GM19395 (cell line): ENCODE measurements around the gene LONP1.
"Not testable (repeated sequence)": the region's sequence is repeated elsewhere in the genome, so short reads cannot be mapped to it uniquely, and the experiment has no call there.

Source experiments
- ATAC-seq: cut with Tn5 transposase; IDR thresholded peaks from one replicate; pipeline ENCODE4 v1.9.1; 2021; ENCODE audit warnings: mild to moderate bottlenecking, moderate library complexity; ENCODE audit not compliant: unreplicated experiment

Gene LONP1

DNA sequence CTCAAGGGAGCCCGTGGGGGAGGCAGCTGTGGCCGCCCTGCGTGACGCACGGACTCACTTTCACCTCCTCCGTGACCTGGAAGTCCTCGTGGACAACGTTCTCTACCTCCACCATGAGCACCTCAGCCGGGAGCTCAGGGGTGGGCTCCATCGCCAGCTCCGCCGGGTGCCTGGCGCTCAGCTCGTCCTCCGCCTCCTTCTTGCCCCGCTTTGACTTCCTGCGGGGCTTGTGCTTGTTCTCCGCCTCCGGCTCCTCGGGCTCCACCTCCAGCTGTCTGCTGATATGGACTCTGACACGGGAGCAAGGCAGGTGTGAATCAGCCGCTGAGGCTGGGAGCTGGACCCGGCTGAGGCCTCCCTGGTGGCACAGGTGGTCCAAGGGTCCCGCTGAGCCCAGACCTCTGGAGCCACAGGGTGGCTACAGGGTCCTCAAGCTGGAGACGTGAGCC, 8.2 kb downstream of the LONP1 start:
- no peak for ATAC-seq

DNA sequence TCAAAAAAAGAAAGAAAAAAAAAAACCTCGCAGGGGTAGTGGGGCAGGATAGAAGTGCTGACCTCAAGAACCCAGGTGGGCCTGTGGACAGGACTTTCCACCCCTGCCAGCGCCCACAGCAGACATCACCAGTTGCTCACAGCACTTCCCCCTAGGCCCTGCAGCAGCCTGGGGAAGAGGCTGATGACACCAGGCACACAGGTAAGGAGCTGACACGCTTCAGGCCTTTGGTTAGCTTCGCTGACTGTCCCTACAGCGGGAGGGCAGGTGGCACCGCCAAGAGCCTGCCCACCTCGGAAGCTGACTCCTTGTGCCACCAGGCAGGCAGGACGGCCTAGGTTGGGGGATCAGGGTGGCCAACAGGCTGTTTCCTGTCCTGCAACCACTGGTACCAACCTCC, 8.9 kb downstream of the LONP1 start:
- ATAC-seq: no peak

DNA sequence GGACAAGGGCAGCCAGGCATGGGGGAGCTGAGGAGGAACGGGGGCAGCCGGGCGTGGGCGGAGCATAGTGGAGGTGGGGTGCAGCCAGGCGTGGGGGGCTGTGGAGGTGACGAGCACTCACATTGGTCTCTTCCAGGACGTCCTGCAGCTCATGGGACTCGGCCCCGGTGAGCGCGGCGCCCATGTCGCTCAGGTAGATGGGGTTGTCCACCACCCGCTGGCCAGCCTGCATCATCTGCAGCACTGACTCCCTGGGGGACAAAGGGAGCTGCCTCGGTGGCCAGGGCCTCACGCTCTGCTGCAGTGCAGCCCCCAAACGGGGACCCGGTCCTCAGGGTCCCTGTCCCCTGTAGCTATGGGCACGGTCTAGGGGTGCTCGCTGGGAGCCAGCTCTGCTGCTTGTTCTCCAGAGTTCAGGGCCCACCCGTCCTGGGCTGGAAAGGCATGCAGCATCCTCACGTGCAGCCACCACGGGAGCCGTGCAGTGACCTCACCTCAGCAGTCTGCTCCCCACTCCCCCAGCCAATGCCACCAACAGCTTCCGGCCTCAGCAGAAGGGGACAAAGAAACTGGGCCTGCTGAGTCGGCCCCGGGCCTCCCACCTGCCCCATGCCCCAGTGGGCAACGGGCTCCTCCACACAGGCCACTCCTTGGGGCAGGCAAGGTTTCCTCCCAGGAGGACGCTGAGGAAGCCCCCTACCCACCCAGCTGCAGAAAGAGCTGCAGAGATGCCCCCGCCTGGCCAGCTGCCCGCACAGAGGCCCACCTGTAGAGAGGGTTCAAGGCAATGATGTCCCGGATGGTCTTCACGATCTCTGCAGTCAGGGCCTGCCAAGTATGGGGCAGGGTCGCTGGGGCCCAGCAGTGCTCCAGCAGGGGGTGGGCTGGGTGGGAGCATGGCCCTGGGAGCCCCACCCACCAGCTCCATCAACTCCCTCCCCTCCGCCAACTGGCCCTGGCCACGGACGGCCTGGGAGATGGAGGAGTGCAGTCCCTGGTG, 12.1 kb downstream of the LONP1 start:
- ATAC-seq: no peak

DNA sequence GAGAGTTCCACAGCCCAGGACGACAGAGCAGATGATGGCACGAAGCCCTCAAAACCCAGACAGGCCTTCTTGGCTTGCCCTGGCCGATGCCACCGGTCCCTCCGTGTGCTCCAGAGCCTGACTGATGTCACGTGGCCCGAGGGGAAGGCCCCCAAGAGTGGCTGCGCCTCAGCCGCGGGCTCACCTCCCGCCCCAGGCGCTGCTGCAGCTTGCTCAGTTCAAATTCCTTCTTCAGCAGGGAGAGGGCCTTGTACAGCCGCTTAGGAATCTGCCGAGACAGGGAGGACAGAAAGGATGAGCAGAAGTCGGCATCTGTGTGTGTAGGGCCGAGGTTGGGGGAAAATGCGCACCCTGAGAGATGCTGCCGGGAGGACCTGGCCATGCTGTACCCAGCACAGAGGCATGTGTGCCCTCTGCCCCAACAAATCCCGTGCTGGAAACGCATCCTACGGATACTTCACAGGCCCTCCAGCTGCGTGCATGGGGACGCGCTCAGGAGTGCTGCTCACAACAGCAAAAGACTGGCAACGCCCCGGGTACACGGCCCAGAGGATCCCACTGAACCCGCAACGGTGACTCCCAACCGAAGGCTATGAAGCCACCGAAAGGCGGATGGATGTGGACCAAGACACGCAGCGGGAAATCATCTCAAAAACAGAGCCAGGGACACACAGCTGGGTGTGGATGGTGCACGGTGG, 12.9 kb downstream of the LONP1 start:
- ATAC-seq: no peak

DNA sequence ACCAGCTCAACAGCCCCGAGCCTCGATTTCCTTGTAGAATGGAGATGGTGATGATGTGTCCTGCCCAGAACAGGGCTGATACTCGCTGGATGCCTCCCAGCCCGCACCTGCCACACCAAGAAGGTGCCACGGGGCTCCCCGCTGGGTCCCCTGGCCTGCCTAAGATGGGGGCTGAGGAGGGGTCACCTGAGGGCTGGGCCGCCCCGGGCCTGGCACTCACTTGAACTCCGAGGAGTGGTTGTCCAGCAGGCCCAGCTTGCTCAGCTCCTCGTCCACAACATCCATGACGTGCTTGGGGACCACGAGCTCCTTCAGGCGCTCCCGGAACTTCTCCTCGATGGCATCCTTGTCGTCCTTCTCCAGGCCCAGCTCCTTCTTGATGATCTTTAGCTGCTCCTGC, 14.4 kb downstream of the LONP1 start:
- ATAC-seq: no peak

DNA sequence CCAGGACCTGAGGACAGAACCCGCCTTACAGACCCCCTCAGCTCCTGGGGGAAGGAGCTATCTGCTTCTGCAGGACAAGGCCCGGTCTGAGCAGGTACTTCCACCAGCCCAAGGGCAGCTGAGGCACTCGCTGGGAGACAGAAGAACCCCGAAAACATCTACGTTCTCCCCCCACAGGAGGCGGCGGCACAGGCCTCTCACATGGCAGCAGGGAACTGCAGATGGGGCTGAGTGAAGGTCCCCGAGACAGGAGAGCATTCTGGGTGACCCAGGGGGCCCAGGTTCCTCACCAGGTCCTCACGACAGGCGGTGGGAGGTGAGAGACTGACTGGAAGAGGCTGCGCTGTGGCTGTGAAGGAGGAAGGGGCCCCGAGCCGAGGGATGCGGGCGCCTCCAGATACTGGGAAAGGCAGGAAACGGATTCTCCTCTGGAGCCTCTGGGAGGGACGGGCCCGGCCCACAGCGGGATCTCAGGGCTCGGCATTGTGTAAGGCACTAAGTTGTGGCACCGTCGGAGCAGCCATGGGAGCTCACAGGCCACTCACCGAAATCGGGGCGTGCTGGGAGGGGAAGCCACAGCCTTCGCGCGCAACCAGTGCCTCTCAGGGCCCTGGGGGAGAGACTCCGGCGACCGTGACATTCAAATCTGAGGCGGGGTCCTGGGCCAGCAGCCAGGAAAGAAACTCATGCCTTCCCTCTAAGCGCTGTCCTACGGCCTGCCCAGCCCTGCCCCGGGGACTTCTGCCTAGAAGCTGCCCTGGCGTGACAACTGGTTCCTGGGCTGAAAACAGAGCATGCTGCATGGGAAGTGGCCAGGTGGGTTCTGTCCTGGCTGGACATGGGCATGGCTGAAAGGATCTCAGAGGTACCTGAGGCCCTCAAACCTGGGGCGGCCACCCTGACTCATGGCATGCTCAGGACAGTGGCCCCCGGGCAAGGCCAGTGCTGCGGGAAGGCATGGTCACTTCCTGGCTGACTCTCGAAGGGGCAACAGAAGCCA, 15.8 kb downstream of the LONP1 start:
- ATAC-seq: no peak

DNA sequence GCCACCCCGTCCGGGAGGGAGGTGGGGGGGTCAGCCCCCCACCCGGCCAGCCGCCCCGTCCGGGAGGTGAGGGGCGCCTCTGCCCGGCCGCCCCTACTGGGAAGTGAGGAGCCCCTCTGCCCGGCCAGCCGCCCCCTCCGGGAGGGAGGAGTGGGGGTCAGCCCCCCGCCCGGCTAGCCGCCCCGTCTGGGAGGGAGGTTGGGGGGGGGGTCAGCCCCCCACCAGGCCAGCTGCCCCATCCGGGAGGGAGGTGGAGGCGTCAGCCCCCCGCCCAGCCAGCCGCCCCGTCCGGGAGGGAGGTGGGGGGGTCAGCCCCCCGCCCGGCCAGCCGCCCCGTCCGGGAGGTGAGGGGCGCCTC, 17.9 kb downstream of the LONP1 start:
- not testable (repeated sequence) for ATAC-seq

DNA sequence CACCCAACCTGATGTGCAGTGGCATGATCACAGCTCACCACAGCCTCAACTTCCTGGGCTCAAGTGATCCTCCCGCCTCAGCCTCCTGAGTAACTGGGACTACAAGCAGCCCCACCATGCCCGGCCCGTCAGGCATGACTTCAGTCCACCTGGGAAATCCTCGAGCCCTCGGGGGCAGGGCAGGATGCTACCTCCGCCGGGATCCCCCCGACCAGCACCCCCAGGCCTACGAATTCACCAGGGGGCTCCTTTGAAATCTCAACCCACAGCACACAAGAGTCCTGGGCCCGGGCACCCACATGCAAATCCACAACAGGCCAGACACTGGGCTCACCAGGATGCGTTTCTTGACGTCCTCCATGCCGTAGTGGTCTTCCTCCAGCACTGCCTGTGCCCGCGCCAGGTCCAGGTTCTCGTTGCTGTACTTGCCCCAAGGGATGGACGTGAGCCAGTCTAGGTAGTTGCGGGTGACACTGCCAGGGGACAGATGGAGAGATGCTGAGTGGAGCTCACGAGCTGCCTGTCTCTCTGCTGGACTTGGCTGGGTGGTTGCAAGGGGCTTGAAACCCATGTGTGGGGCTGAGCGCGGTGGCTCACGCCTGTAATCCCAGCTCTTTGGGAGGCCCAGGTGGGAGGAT, 19.4 kb downstream of the LONP1 start:
- ATAC-seq: no peak

DNA sequence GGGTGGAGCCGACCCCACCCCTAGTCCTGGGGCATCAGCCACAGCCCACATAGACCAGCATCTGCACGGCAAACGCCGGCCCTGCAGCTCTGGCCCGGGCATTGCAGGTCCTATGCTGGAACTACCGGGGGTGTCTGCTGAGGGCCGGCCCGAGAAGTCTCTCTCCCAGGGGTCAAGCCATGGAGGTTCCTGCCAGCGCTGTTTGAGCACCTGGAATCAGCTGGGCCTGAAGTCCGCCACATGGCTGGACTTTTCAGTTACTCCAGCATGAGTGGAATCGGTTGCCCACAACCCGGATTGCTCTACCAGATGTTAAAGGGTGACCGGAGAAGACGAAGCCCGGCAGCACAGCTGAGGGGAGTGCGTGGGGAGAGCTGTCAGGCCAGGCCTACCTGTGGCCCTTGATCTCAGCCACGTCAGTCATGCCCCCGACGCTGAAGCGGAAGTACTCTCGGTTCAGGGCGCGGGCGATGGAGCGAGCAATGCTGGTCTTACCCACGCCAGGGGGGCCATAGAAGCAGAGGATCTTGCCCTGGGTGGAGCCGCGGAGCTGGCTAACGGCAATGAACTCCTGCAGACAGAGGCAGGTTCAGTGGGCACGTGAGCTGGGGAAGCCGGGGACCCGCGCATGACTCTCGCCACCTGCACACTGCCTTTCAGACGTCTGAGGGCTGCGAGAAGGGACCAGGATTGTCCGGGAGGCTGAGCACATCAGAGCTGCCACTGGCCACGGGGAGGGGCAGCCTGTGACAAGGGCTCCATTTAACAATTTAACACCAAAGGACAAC, 21.1 kb downstream of the LONP1 start:
- ATAC-seq: no peak

DNA sequence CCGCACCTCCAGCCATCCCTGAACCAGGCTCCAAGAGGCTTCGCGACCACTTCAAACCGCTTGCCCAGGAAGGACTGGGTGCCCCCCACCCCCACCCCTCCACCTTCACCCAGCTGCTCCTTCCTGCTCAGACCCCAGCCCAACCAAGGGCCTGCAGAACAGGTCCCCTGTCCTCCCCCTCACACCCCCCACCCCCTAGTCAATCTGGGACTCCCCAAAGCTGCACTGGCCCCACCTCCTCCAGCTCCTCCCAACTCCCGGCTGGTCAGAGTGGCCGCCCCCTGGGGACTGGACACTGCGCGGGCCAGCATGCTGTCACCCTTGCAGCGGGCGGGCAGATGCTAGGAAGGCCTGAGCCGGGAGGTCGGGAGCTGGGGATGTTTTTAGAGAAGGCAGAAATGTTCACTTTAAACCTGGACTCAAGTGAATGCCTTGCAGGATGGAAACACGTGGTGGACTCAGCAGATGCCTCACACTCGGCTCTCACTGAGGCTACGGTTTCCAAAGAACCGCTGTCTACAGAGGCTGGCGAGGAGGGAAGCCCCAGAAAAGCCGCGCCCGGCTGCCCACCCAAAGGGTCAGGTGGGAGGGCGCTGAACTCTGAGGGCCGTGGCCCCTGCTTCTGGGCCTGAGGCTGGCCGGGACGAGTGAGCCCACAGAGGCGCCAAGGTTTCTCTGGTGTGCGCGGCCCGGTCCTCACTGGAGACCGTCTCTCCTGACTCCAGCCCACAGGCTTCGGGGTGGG, 21.9 kb downstream of the LONP1 start:
- no peak for ATAC-seq

DNA sequence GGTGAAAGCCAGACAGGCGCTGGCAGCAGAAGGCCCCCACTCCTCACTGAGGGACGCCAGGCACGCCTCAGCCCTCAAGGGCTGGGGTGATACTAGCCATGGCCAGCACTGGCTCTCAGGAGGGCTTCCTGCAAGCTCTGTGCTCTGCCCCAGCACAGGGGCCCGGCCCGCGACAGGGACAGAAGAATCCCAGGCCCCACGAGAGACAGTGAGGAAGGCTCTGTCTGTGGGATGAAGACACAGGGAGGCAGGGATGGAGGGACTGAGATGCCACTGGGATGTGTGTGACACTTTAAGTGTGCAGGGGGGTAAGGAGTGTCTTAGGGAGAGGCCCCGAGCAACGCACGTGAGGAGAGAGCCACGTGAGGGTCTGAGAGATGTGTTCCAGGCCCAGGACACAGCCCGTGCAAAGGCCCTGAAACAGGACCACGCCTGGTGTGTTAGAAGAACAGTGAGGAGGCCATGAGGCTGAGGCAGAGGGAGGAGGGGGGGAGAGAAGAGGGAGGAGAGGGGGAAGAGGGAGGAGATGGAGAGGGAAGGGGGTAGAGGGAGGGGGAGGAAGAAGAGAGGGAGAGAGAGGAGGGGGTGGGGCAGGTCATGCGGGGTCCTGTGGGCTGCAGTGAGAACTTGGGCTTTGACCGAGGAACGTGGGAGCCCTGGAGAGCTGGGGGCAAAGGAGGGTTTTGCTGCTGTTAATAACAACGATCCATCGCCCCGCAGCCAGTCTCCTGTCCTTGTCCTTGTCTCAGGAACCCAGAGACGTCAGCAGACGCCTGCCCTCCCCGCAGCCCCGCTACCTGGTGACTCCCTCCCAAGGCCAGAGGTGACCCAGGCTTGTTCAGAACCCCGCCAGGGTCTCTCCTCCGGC, 22.7 kb downstream of the LONP1 start:
- ATAC-seq: no peak

DNA sequence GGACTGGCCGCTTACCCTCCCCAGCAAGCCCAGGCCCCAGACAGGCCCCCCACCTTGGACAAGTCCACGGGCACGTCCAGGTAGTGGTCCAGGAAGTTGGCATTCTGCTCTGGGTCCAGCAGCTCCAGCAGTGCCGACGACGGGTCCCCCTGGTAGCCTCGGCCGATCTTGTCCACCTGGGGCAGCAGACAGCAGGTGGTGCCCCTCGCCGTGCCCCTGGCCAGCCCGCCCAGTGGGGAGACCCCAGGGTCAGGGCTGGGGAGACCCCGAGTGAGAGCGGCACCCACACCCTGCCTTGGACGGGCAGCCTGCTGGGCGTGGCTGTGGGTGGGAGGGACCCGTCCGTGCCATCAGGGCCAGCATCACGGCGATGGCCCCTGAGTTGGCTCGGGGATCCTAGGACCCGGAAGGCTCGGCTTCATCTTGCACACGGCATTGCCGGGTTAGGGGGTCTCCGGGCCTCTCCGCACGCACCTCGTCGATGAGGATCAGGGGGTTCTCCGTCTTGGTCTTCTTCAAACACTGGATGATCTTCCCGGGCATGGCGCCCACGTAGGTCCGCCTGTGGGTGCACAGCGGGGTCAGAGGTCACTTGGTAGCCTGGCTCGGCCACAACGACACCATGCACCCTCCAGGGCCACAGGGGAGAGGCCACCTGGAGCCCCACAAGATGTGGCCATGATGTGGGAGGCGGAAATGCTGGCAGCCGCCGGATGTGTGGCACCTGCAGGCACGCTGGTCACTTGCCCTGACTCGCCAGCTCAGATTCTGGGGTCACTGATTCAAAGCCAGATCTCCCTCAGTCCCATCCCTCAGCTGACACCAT, 23.5 kb downstream of the LONP1 start:
- ATAC-seq: no peak

DNA sequence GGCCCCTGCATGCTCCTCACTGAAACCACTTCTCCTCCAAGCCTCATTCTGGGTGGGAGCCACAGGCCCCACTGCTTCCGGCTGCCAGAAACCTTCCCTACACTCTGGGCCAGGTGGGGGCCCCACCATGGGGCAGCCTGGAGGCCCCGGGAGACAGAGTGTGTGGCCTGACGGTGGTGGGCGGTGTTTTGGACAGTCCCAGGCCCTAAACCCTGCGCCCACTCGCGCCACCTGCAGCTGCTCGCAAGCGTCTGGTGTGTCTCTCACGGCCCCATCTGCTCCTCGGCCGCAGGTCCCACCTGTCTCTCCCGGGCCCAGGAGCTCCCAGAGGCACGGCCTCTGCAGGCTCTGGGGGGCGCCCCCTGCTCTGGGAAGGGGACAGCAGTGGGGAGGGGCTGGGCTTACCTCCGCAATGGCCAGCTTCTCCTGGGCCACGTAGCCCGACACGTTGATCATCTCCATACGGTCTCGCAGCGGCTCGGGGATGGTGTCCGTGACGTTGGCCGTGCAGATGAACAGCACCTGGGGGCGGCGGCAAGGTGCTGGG, 24.2 kb downstream of the LONP1 start:
- ATAC-seq: no peak

DNA sequence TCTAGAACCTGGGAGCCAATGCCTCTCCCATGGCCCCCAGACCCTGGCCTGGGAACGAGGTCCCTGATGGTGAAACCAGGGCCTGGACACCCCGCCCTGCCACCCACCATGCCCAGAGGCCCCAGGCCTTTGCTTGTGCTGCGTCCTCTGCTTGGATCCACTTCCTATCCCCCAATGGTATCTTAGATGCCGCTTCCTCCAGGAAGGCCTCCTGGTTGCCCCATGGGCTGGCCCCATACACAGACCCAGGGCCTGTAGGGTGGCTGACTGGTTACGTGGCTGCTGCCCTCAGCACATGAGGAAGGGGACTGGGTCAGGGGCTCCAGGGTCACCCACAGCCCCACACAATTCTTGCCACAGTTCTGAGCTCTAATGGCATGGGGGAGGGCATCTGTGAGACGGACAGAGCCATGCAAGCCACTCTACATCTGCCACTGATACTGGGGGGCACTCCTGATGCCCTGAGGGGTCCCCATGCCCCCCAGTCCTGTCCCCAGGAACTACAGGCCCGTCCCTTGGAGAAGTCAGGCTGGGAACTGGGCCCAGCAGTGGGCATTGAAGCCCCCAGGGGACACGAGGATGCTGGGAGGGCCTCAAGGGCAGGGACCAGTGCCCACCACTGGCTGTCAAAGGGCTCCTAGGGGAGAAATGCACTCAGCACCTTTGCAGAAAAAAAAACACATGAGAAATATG, 24.8 kb downstream of the LONP1 start:
- ATAC-seq: no peak

DNA sequence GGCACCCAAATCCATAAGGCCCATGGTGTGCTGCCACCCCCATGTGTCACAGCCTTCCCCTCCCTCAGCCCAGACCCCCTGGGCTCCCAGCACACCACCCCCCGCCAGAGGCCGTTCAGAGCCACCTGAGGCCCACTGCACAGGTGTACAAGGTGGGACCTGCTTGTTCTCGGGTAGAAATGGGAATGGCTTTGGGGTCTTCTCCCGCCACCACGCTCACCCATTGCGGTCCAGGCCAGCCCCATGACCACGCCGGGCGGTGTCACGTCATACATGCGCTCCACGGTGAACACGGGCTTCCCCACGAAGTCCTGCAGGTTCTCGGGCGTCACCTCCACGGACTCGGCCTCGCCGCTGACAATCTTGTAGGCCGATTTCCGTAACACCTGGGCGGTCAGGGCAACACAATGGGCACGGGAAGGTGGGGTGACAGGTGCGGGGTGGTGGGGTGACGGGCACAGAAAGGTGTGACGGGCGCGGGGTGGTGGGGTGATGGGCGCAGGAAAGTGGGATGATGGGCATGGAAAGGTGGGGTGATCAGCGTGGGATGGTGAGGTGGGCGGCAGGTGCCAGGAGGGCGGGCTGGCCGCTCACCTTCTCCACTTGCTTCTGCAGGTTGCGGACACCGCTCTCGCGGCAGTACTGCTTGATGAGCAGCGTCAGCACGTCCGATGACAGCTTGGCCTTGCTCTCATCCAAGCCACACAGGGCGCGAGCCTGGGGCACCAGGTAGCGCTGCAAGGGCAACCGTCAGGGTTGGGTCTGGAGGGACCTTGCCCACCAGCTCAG, 25.6 kb downstream of the LONP1 start:
- ATAC-seq: no peak
